ENCODE results near the gene TRIO.

- TF ChIP-seq, protein P1, sequence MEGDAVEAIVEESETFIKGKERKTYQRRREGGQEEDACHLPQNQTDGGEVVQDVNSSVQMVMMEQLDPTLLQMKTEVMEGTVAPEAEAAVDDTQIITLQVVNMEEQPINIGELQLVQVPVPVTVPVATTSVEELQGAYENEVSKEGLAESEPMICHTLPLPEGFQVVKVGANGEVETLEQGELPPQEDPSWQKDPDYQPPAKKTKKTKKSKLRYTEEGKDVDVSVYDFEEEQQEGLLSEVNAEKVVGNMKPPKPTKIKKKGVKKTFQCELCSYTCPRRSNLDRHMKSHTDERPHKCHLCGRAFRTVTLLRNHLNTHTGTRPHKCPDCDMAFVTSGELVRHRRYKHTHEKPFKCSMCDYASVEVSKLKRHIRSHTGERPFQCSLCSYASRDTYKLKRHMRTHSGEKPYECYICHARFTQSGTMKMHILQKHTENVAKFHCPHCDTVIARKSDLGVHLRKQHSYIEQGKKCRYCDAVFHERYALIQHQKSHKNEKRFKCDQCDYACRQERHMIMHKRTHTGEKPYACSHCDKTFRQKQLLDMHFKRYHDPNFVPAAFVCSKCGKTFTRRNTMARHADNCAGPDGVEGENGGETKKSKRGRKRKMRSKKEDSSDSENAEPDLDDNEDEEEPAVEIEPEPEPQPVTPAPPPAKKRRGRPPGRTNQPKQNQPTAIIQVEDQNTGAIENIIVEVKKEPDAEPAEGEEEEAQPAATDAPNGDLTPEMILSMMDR (conservative IDR thresholded peaks at IDR 0.05 in 1 of 2, IDR thresholded peaks at IDR 0.05 in 1 of 2; ENCODE audit: low read depth in 1 of 2, low read length in 2 of 2): no peak
- no peak for TF ChIP-seq EZH2 (IDR thresholded peaks at IDR 0.05; ENCODE audit: low read length, missing control alignments)
Observed at GRCh38 chr5:14526493-14526892, 383.4 kb downstream of the TRIO start.
